ENCODE measurements around the gene DUSP9.
"Not testable (repeated sequence)": the region's sequence is repeated elsewhere in the genome, so short reads cannot be mapped to it uniquely, and the experiment has no call there.

DUSP9 gene

GRCh38 chrX:153674219-153674851, 27.3 kb downstream of the DUSP9 start:
- DNase-seq = no peak

DNA sequence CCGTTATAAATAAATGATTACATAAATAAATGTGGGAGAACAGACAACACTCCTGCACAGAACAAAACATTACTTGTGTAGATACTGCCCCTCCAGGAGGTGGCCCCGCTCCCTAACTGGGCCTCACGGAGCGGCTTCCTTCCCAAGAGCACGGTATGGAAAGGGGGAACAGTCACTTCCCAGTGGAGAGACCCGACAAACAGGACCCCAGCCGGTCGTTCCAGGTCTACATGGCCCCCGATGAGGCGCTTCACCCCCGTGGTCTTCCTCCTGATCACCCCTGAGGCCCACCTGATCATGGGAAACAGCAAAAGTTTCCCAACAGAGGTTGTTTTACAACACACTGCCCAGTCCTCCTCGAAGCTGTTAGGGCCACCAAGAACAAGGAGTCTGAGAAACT, 34.2 kb downstream of the DUSP9 start:
- DNase-seq = no peak

- not testable (repeated sequence) for DNase-seq
These were observed 36.5 kb downstream of the DUSP9 start for GRCh38 chrX:153683486-153683885.

DNA sequence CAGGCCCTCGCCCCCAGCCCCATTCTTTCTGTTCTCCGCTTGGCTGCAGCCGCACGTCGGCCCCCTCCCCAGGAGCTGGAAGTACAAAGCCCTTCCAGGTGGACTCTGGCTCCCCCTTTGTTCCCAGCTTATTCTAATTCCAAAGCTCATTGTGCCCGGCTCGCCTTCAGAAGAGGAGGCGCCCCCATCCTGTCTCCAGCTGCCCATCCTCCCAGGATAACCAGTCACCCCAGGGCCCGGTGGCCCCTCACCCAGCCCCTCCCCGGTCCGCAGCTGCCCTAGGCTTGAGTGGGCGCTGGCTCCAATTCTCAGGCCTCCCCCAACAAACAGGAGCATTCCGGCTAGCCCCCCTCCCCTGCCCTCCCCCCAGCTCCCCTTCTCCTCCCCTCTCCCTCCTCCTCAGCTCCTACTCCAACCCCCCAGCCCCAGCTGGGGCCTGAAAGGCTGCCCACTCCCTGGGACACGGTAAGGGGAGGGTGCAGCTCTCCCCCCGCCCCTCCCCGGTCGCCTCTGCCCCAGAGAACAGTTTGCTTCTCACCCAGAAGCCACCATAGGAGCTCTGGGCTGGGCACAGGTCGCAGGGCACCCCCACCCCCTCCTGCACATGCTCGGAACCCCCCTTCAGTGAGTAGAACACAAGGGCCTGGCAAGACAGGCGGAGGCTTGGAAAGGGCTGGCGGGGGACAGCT, 37.6 kb downstream of the DUSP9 start:
- no peak for DNase-seq

DNA sequence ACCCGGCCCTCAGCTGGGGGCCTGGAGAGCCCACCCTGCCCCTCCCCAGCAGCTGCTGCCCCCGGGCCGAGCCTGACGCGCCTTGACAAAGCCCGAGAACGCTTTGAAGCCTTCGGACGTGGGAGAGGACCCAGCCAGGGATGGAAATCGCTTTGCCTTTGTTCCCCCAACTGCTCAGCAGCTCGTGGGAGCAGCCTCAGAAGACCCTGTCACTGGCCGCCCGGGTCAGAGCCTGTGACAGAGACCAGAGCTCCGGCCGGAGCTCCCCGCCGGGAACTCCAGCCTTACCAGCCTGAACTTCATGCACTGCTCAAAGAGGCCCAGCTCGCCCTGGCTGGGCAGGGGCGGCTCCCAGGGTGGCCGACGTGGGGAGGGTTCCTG, 38.1 kb downstream of the DUSP9 start:
- DNase-seq = no peak

GRCh38 chrX:153685751-153686696, 39.0 kb downstream of the DUSP9 start:
- no peak for DNase-seq

- DNase-seq = no peak
These were observed 39.7 kb downstream of the DUSP9 start for GRCh38 chrX:153686711-153687110.

DNA sequence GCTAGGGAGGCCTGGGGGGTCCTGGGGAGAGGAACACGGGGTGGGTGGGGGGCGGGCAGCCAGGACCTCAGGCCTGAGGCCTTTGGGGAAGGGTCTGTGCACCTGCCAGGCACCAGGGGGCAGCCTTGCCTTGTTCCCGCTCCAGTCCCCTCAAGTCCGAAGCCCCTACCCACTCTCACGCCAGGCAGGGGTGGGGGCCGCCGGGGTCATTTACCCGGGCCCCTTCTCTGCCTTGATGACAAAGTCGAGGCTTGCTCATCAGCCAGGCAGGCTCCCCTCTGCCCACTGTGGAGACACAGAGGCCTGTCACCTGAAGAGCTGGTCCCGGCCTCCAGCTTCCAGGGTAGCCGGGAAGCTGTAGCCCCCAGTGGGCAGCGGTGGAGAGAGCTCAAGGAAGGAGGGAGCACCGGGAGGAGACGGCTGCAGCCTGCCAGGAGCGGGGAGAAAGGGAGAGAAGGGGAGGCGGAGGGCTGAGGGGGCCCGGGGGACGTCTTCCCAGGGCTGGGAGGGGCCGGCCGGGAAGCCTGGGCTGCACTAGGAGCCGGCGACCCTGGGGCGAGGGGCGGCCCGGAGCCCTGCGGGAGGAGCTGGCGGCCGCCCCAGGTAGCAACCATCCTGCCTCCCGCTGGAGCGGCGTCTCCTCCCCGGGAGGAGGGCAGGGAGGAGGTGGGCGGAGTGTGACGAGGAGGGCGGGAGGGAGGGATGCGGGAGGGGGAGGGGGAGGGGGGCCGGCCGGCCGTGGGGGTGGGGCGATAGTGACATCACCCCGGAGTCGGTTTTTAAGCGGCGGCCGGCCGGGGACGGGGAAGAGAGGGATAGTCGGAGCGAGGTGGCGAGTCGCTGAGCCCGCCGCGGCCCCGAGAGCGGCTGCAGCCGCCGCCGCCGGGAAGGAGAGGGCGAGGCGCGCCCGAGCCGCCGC, 40.4 kb downstream of the DUSP9 start, which contains the start of gene SLC6A8:
SLC6A8 (plus strand) TSS at position 806 of the 919 bp plus-strand sequence. CDS start 649 bp downstream, outside the sequence.
- DNase-seq = peak in 1 of 4 experiments; percentile 12

- DNase-seq = no peak
These were observed 41.1 kb downstream of the DUSP9 start for GRCh38 chrX:153688071-153688470.

DNA sequence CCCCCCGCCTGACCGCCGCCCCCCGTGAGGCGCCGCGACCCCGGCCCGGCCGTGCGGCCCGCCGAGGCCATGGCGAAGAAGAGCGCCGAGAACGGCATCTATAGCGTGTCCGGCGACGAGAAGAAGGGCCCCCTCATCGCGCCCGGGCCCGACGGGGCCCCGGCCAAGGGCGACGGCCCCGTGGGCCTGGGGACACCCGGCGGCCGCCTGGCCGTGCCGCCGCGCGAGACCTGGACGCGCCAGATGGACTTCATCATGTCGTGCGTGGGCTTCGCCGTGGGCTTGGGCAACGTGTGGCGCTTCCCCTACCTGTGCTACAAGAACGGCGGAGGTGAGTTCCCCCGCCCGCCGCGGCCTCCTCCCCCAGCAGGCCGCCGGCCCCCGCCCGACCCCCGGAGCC, 41.5 kb downstream of the DUSP9 start:
- DNase-seq = no peak

- DNase-seq = no peak
These were observed 42.0 kb downstream of the DUSP9 start for GRCh38 chrX:153688911-153689590.

GRCh38 chrX:153689654-153690465, 42.9 kb downstream of the DUSP9 start:
- no peak for DNase-seq

DNA sequence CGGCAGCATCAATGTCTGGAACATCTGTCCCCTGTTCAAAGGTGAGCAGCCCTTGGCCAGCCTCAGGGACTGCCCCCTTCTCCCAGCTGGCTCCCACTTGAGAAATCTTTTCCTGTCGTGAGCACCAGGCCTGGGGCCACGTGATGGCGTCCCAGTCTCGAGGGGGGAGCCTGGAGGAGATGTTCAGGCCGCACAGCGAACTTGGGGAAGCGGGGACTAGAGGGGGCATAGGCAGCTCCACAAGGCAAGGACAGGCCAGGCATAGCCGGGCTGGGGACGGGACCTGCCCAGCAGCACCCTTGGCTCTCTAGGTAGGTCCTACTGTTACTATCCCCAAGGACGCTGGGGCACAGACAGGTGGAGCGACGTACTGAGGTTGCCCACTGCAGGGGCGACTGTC, 43.5 kb downstream of the DUSP9 start:
- DNase-seq = no peak

- DNase-seq = not testable (repeated sequence)
These were observed 44.2 kb downstream of the DUSP9 start for GRCh38 chrX:153691032-153691827.

- no peak for DNase-seq
These were observed 45.0 kb downstream of the DUSP9 start for GRCh38 chrX:153692003-153692402.

DNA sequence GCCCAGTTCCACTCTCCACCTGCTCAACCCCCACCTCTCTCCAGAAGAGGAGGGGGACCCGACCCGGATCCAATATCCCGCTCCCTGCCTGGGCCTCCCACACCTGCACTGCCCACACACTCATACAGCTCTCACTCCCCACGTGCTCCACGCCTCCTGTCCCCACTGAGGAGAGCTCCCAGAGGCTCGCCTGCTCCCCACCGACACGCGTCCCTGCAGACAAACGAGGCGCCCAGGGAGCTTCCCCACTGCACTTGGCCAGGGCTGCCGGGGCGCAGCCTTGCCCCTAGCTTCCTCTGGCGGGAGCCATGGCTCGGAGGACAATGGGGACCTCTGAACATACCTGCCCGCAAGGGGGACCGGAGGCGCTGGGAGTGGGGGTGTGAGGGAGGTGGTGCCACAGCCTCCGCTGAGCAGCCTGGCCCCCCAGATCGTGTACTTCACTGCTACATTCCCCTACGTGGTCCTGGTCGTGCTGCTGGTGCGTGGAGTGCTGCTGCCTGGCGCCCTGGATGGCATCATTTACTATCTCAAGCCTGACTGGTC, 45.7 kb downstream of the DUSP9 start:
- no peak for DNase-seq

DNA sequence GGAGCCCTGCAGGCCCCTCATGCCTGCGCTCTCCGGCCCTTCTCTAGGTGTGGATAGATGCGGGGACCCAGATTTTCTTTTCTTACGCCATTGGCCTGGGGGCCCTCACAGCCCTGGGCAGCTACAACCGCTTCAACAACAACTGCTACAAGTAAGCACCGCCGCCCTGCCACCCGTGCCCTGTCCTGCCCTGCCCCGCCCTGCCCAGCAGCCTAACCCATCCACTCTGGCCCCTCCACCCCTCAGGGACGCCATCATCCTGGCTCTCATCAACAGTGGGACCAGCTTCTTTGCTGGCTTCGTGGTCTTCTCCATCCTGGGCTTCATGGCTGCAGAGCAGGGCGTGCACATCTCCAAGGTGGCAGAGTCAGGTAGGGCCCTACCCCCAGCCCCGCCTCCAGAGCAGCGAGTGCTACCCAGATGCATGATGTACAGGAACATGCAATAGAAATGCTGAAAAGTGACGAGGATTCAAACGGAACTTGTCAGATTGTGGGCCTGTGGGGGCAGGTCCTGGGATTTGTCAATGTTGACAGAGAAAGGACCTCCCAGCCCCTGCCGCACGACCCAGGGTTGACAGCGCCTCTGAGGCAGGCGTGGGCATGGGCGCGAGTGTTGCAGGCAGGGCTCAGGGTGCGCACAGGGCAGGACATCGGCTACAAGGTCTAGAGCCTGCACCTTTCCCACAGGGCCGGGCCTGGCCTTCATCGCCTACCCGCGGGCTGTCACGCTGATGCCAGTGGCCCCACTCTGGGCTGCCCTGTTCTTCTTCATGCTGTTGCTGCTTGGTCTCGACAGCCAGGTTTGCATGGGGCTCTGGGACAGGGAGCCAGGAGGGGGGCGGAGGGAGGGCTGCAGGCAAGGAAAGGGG, 46.4 kb downstream of the DUSP9 start:
- DNase-seq = no peak

- not testable (repeated sequence) for DNase-seq
These were observed 47.3 kb downstream of the DUSP9 start for GRCh38 chrX:153694256-153694655.

Measured in activated naive CD4-positive, alpha-beta T cell (primary cell).